Measurements from ENCODE around the gene FRAT1. TPM values are rescaled to one million over a fixed set of nuclear protein-coding genes. Genes with fewer than 3 reads are reported as not detected.

FRAT1 gene
- total RNA-seq, 1 experiment from 2014 or later: 1.7 TPM

DNA sequence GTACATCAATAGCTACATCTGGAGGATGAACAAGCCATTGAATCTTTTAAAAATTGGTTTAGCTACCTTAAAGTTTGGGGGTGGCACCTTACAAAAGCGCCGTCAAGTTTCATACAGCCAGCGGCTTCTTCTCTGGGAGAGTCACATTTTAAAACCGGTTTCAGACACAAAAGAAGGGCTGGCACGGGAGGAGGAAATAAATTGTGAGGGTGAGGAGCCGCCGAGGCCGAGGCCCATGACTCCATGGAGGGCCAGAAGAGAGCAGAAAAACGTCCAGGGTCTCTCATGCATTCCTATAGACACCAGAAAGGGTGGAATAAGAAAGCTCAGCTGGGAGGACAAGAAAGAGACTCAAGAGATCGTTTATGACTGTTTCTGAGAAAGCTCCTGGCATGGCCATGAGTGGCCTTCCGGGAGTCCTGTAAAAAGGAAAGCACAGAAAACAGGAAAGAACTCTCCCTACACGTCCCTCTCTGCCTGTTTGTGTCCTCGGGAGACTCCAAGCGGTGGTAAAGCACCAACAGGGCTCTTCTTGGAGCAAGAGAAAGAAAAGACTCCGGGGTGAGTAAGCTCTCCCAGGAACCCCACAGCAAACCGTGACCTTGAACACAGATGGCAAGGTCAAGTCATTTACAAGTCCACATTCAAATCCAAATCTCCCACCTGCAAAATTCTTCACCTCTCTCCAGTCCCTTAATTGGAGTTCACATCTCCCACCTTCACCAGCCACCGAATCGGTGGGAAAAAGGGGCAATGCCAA lies 13.7 kb downstream of the FRAT1 start:
- no peak overlapping the region for H2AFZ ChIP-seq (ENCODE audit: low read depth, low read length, poor library complexity, severe bottlenecking)
- no peaks in the 10 kb centered on the region for H4K20me1 ChIP-seq (ENCODE audit: insufficient read depth)
- no peak overlapping the region for H3K9ac ChIP-seq (ENCODE audit: low read length)
- H3K4me3 ChIP-seq (replicated peaks in 1 of 2; ENCODE audit: low read depth in 1 of 2, low read length in 2 of 2): no peak overlapping the region
- peak overlapping the region; percentile 87; the same call in 1 of the 2 replicates for H3K4me2 ChIP-seq (ENCODE audit: low read length)
- POLR2A ChIA-PET: no interaction called here
- TF ChIP-seq POLR2AphosphoS5 (IDR thresholded peaks at IDR 0.05; ENCODE audit: low read depth, low read length): no peak
- TF ChIP-seq FOSL1 (IDR thresholded peaks at IDR 0.05; ENCODE audit: low read depth): no peak
- no peak for TF ChIP-seq ELF1 (IDR thresholded peaks at IDR 0.05; ENCODE audit: borderline replicate concordance, low read depth)
- TF ChIP-seq, protein P1, sequence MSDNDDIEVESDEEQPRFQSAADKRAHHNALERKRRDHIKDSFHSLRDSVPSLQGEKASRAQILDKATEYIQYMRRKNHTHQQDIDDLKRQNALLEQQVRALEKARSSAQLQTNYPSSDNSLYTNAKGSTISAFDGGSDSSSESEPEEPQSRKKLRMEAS (IDR thresholded peaks at IDR 0.05): no peak
- intact Hi-C loops (cut with micrococcal nuclease): no loop called here
- H3K36me3 ChIP-seq (ENCODE audit: control insufficient read depth in 1 of 2, insufficient read depth in 2 of 2, low read length in 2 of 2): no peaks in the 10 kb centered on the region
- ATAC-seq (no peak), DNase-seq (ENCODE audit: low read depth, low spot score) (no peak)
- RAD21 ChIA-PET (ENCODE audit: low non-redundant PET in 1 of 2, low total read pairs in 2 of 2, uncharacterized antibody in 2 of 2, unreplicated experiment in 2 of 2): no interaction called here
- no peaks in the 10 kb centered on the region for H3K79me2 ChIP-seq (ENCODE audit: insufficient read depth, low read length)
- CTCF ChIA-PET: no interaction called here
- no peak overlapping the region for H3K27ac ChIP-seq (ENCODE audit: low read depth, low read length)
- H3K27me3 ChIP-seq (ENCODE audit: insufficient read depth, low read length): no peaks in the 10 kb centered on the region
- peaks cover 41 to 51% of the 10 kb centered on the region in 2 experiments for H3K4me1 ChIP-seq (ENCODE audit: control insufficient read depth in 1 of 2, insufficient read depth in 2 of 2, low read length in 2 of 2)
- no peaks in the 10 kb centered on the region for H3K9me3 ChIP-seq (ENCODE audit: control insufficient read depth in 1 of 2, insufficient read depth in 1 of 2, low read depth in 1 of 2, low read length in 2 of 2)
- no peaks in the 10 kb centered on the region for H3K9me2 ChIP-seq (ENCODE audit: insufficient read depth)
- BruUV-seq (replicated peaks): TSS peak; percentile 74

DNA sequence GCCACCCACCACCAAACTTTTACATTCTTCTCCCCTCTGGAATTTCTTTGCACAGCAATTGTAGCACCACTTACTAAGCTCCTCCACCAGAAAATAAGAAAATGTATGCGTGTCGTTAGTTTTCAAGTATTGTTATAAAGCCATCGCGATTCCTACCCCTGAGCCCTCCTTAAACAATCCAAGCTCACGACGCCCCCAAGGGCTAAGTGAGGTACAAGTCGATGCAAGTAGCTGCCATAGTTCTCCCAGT lies 14.2 kb downstream of the FRAT1 start:
- DNase-seq (ENCODE audit: low read depth, low spot score) (no peak), ATAC-seq (no peak)
- Histone ChIP-seq H3K79me2 (ENCODE audit: insufficient read depth, low read length) (no peaks in the 10 kb centered on the region), H2AFZ (ENCODE audit: low read depth, low read length, poor library complexity, severe bottlenecking) (no peak overlapping the region), H3K4me3 (replicated peaks in 1 of 2; ENCODE audit: low read depth in 1 of 2, low read length in 2 of 2) (peak overlapping the region in 1 of 2 experiments; percentile 69; a peak in 2 of 4 replicates), H3K36me3 (ENCODE audit: control insufficient read depth in 1 of 2, insufficient read depth in 2 of 2, low read length in 2 of 2) (no peaks in the 10 kb centered on the region), H4K20me1 (ENCODE audit: insufficient read depth) (no peaks in the 10 kb centered on the region), H3K4me1 (ENCODE audit: control insufficient read depth in 1 of 2, insufficient read depth in 2 of 2, low read length in 2 of 2) (peaks cover 36 to 46% of the 10 kb centered on the region in 2 experiments), H3K27me3 (ENCODE audit: insufficient read depth, low read length) (no peaks in the 10 kb centered on the region), H3K4me2 (ENCODE audit: low read length) (peak overlapping the region; percentile 87), H3K9ac (ENCODE audit: low read length) (no peak overlapping the region), H3K27ac (ENCODE audit: low read depth, low read length) (no peak overlapping the region), H3K9me2 (ENCODE audit: insufficient read depth) (no peaks in the 10 kb centered on the region), H3K9me3 (ENCODE audit: control insufficient read depth in 1 of 2, insufficient read depth in 1 of 2, low read depth in 1 of 2, low read length in 2 of 2) (no peaks in the 10 kb centered on the region)
- intact Hi-C loops (cut with micrococcal nuclease): no loop called here
- BruUV-seq (replicated peaks): no TSS peak
- RAD21 ChIA-PET (ENCODE audit: low non-redundant PET in 1 of 2, low total read pairs in 2 of 2, uncharacterized antibody in 2 of 2, unreplicated experiment in 2 of 2): no interaction called here
- CTCF ChIA-PET: no interaction called here
- TF ChIP-seq TCF7L2 (IDR thresholded peaks at IDR 0.05; ENCODE audit: borderline replicate concordance, extremely low read depth, insufficient read depth, insufficient read length) (no peak), EGR1 (IDR thresholded peaks at IDR 0.05; ENCODE audit: low read depth) (no peak), YY1 (IDR thresholded peaks at IDR 0.05; ENCODE audit: extremely low read depth, insufficient replicate concordance, low read depth, low read length) (no peak)
- TF ChIP-seq, protein P1 (IDR thresholded peaks at IDR 0.05): no peak
- POLR2A ChIA-PET: no interaction called here

Measured in HCT116 (cell line).